ENCODE results near the gene SCYL3.

Gene SCYL3

GRCh38 chr1:169860750-169861149, 32.9 kb downstream of the SCYL3 start:
- TF ChIP-seq EZH2phosphoT487 (conservative IDR thresholded peaks at IDR 0.05; ENCODE audit: low read length) = no peak
- no peak for TF ChIP-seq CTCF (IDR thresholded peaks at IDR 0.05; ENCODE audit: insufficient read depth, low read length, poor library complexity, severe bottlenecking)
- H3K36me3 ChIP-seq (ENCODE audit: low read length) = peaks cover 24% of the 10 kb centered on the region
- H3K27me3 ChIP-seq (ENCODE audit: low read length) = no peaks in the 10 kb centered on the region
- H2AFZ ChIP-seq (ENCODE audit: low read depth, low read length, severe bottlenecking) = no peak overlapping the region
- H3K4me3 ChIP-seq (ENCODE audit: insufficient read depth, low read length, poor library complexity, severe bottlenecking) = no peak overlapping the region
- no peaks in the 10 kb centered on the region for H3K9me3 ChIP-seq (ENCODE audit: insufficient read depth, low read length)
- no peaks in the 10 kb centered on the region for H4K20me1 ChIP-seq (ENCODE audit: low read depth, low read length)
- no peaks in the 10 kb centered on the region for H3K79me2 ChIP-seq (ENCODE audit: insufficient read depth, low read length)
- H3K9ac ChIP-seq (ENCODE audit: low read length) = no peak overlapping the region
- H3F3A ChIP-seq (ENCODE audit: insufficient read depth) = peaks cover 11% of the 10 kb centered on the region; the same call in 1 of the 2 replicates
- no peak overlapping the region for H3K27ac ChIP-seq (ENCODE audit: low read depth, low read length)
- no peak overlapping the region for H3K4me2 ChIP-seq (ENCODE audit: low read depth, low read length, poor library complexity, severe bottlenecking)
- no peaks in the 10 kb centered on the region for H3K9me2 ChIP-seq (replicated peaks; ENCODE audit: insufficient read depth, low read length)

- Histone ChIP-seq H3F3A (ENCODE audit: insufficient read depth) (peaks cover 13% of the 10 kb centered on the region; the same call in 1 of the 2 replicates), H3K4me3 (ENCODE audit: insufficient read depth, low read length, poor library complexity, severe bottlenecking) (no peak overlapping the region), H3K27ac (ENCODE audit: low read depth, low read length) (no peak overlapping the region), H2AFZ (ENCODE audit: low read depth, low read length, severe bottlenecking) (no peak overlapping the region), H3K36me3 (ENCODE audit: low read length) (peaks cover 30% of the 10 kb centered on the region), H3K27me3 (ENCODE audit: low read length) (no peaks in the 10 kb centered on the region), H3K79me2 (ENCODE audit: insufficient read depth, low read length) (no peaks in the 10 kb centered on the region), H3K9me3 (ENCODE audit: insufficient read depth, low read length) (no peaks in the 10 kb centered on the region), H3K9ac (ENCODE audit: low read length) (no peak overlapping the region), H3K9me2 (replicated peaks; ENCODE audit: insufficient read depth, low read length) (no peaks in the 10 kb centered on the region), H4K20me1 (ENCODE audit: low read depth, low read length) (no peaks in the 10 kb centered on the region), H3K4me2 (ENCODE audit: low read depth, low read length, poor library complexity, severe bottlenecking) (no peak overlapping the region)
- no peak for TF ChIP-seq EZH2phosphoT487 (conservative IDR thresholded peaks at IDR 0.05; ENCODE audit: low read length)
- no peak for TF ChIP-seq CTCF (IDR thresholded peaks at IDR 0.05; ENCODE audit: insufficient read depth, low read length, poor library complexity, severe bottlenecking)
These were observed 33.5 kb downstream of the SCYL3 start for GRCh38 chr1:169860187-169860586.

GRCh38 chr1:169859001-169859400, 34.7 kb downstream of the SCYL3 start:
- Histone ChIP-seq H3K9me2 (replicated peaks; ENCODE audit: insufficient read depth, low read length) (no peaks in the 10 kb centered on the region), H3K4me3 (ENCODE audit: insufficient read depth, low read length, poor library complexity, severe bottlenecking) (no peak overlapping the region), H3K9ac (ENCODE audit: low read length) (no peak overlapping the region), H3K27me3 (ENCODE audit: low read length) (no peaks in the 10 kb centered on the region), H3F3A (ENCODE audit: insufficient read depth) (peaks cover 13% of the 10 kb centered on the region; the same call in 1 of the 2 replicates), H3K27ac (ENCODE audit: low read depth, low read length) (no peak overlapping the region), H3K79me2 (ENCODE audit: insufficient read depth, low read length) (no peaks in the 10 kb centered on the region), H3K9me3 (ENCODE audit: insufficient read depth, low read length) (no peaks in the 10 kb centered on the region), H2AFZ (ENCODE audit: low read depth, low read length, severe bottlenecking) (no peak overlapping the region), H4K20me1 (ENCODE audit: low read depth, low read length) (no peaks in the 10 kb centered on the region), H3K36me3 (ENCODE audit: low read length) (peaks cover 42% of the 10 kb centered on the region), H3K4me2 (ENCODE audit: low read depth, low read length, poor library complexity, severe bottlenecking) (no peak overlapping the region)
- no peak for TF ChIP-seq CTCF (IDR thresholded peaks at IDR 0.05; ENCODE audit: insufficient read depth, low read length, poor library complexity, severe bottlenecking)
- no peak for TF ChIP-seq EZH2phosphoT487 (conservative IDR thresholded peaks at IDR 0.05; ENCODE audit: low read length)
